ENCODE results near the gene MPC2. TPM values are rescaled to one million over a fixed set of nuclear protein-coding genes. Genes with fewer than 3 reads are reported as not detected.
"Not testable (repeated sequence)": the region's sequence is repeated elsewhere in the genome, so short reads cannot be mapped to it uniquely, and the experiment has no call there.

Gene MPC2
- total and polyA plus RNA-seq, 7 experiments from 2014 or later, result 28.0 to 86.9 (median 35.1) TPM

DNA sequence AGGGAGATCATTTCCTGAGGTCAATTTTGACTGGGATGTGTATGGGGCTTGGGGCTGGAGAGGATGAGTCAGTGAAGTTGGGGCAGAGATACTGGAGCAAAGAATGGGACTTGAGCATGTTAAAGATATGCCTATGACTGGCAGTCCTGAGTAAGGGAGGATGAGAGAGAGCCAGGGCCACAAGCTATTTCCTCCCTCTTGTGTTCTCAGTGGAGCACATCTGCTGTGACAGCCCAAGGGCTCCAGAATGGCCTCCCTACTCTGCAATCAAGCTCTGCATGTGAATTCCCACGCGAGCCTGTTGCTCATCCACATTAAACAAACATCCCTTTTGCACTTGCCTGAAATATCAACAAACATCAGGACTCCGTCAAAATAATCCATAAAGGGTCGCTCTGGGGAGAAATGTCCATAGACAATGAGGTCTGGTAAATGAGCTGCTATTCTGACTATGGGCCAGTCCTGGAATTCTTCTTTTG lies 32.2 kb downstream of the MPC2 start:
- H3K36me3 ChIP-seq (ENCODE audit: control insufficient read depth in 2 of 3, insufficient read depth in 3 of 3, low read length in 3 of 3), result no peaks in the 10 kb centered on the region
- Mint-ChIP-seq H3K27me3 (peaks cover 3 to 12% (median 7%) of the 10 kb centered on the region in 5 donors), H3K9me3 (peaks cover 0 to 16% (median 5%) of the 10 kb centered on the region in 11 donors), H3K36me3 (peaks cover 0 to 2% (median 0%) of the 10 kb centered on the region in 5 donors), H3K4me1 (no peaks in the 10 kb centered on the region), H3K4me3 (no peak overlapping the region), H3K27ac (no peak overlapping the region)
- no peak for DNase-seq
- ChIA-PET POLR2A (interaction anchor here (2.1 kb wide), 1 partner anchor 10 kb away, joined by 4 read pairs; the partner anchor contains the start of gene ADCY10), CTCF (no interaction called here)
- H3K4me1 ChIP-seq (ENCODE audit: control insufficient read depth in 2 of 2, insufficient read depth in 2 of 2, low read length in 2 of 2), result no peaks in the 10 kb centered on the region
- H3K4me3 ChIP-seq (ENCODE audit: low read length), result no peak overlapping the region
- ATAC-seq, result no peak
- H3K9me3 ChIP-seq (ENCODE audit: control insufficient read depth in 2 of 3, low read length in 3 of 3), result peaks cover 0 to 3% (median 0%) of the 10 kb centered on the region in 3 experiments
- no peak overlapping the region for H3K27ac ChIP-seq (ENCODE audit: low read depth, low read length)
- no peaks in the 10 kb centered on the region for H3K27me3 ChIP-seq (ENCODE audit: control insufficient read depth in 2 of 2, insufficient read depth in 2 of 2, low read length in 2 of 2)
- intact Hi-C loops (cut with micrococcal nuclease), result no loop called here

DNA sequence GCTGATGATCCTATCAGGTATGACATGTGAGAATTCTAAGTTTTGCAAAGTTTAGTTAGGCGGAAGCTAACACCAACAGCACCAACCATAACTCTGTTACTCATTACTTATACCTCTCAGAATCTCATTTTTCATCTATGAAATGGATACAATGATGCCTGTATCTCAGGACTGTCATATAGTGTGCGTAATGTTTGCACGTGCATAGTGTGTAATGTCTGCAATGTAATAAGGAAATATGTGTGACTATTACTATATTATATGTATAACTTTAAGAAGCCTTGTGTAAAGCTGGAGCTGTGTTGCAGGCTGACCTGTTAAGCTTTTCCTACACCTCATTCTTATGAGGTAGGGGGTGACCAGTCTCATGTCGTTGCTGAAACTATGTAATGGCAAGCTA lies 36.0 kb downstream of the MPC2 start:
- Mint-ChIP-seq H3K27ac (no peak overlapping the region), H3K4me3 (no peak overlapping the region), H3K36me3 (peaks cover 0 to 3% (median 0%) of the 10 kb centered on the region in 5 donors), H3K27me3 (peaks cover 0 to 7% (median 0%) of the 10 kb centered on the region in 5 donors), H3K9me3 (peaks cover 0 to 1% (median 0%) of the 10 kb centered on the region in 11 donors), H3K4me1 (no peaks in the 10 kb centered on the region)
- CTCF ChIA-PET, result no interaction called here
- intact Hi-C loops (cut with micrococcal nuclease), result no loop called here
- H3K36me3 ChIP-seq (ENCODE audit: control insufficient read depth in 2 of 3, insufficient read depth in 3 of 3, low read length in 3 of 3), result no peaks in the 10 kb centered on the region
- POLR2A ChIA-PET, result no interaction called here
- no peak overlapping the region for H3K4me3 ChIP-seq (ENCODE audit: low read length)
- H3K4me1 ChIP-seq (ENCODE audit: control insufficient read depth in 2 of 2, insufficient read depth in 2 of 2, low read length in 2 of 2), result no peaks in the 10 kb centered on the region
- H3K27me3 ChIP-seq (ENCODE audit: control insufficient read depth in 2 of 2, insufficient read depth in 2 of 2, low read length in 2 of 2), result no peaks in the 10 kb centered on the region
- no peak for DNase-seq
- H3K9me3 ChIP-seq (ENCODE audit: control insufficient read depth in 2 of 3, low read length in 3 of 3), result no peaks in the 10 kb centered on the region
- no peak overlapping the region for H3K27ac ChIP-seq (ENCODE audit: low read depth, low read length)
- no peak for ATAC-seq

DNA sequence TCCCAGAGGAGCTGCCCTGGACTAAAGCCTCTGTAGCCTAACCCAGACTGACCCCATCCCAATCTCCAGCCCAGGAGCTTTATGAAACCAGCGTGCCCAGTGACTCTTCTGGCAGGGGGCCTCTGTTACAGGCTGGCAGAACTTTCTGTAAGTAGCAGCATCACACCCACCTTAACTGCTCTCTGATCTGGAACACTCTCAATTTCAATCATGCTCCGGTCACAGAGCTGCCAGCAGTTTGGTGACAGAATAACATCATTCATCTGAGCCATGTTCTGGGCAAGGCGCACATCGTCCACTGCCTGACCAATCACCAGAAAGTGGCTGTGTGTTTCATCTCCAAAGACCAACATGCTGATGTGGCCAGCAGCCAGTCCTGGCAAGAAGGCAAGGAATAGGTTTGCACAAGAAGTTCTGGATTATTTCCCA lies 37.6 kb downstream of the MPC2 start:
- ATAC-seq, result no peak
- Histone ChIP-seq H3K4me3 (ENCODE audit: low read length) (no peak overlapping the region), H3K4me1 (ENCODE audit: control insufficient read depth in 2 of 2, insufficient read depth in 2 of 2, low read length in 2 of 2) (no peaks in the 10 kb centered on the region), H3K36me3 (ENCODE audit: control insufficient read depth in 2 of 3, insufficient read depth in 3 of 3, low read length in 3 of 3) (no peaks in the 10 kb centered on the region), H3K27me3 (ENCODE audit: control insufficient read depth in 2 of 2, insufficient read depth in 2 of 2, low read length in 2 of 2) (no peaks in the 10 kb centered on the region), H3K27ac (ENCODE audit: low read depth, low read length) (no peak overlapping the region), H3K9me3 (ENCODE audit: control insufficient read depth in 2 of 3, low read length in 3 of 3) (no peaks in the 10 kb centered on the region)
- Mint-ChIP-seq H3K27ac (no peak overlapping the region), H3K4me3 (no peak overlapping the region), H3K36me3 (peaks cover 0 to 3% (median 0%) of the 10 kb centered on the region in 5 donors), H3K27me3 (peaks cover 0 to under 1% (median 0%) of the 10 kb centered on the region in 5 donors), H3K9me3 (peaks cover 0 to 1% (median 0%) of the 10 kb centered on the region in 11 donors), H3K4me1 (no peaks in the 10 kb centered on the region)
- ChIA-PET POLR2A (interaction anchor here (0.6 kb wide), 1 partner anchor 122 kb away, joined by 3 read pairs; no protein-coding TSS in a partner anchor), CTCF (no interaction called here)
- intact Hi-C loops (cut with micrococcal nuclease), result no loop called here
- DNase-seq, result no peak

DNA sequence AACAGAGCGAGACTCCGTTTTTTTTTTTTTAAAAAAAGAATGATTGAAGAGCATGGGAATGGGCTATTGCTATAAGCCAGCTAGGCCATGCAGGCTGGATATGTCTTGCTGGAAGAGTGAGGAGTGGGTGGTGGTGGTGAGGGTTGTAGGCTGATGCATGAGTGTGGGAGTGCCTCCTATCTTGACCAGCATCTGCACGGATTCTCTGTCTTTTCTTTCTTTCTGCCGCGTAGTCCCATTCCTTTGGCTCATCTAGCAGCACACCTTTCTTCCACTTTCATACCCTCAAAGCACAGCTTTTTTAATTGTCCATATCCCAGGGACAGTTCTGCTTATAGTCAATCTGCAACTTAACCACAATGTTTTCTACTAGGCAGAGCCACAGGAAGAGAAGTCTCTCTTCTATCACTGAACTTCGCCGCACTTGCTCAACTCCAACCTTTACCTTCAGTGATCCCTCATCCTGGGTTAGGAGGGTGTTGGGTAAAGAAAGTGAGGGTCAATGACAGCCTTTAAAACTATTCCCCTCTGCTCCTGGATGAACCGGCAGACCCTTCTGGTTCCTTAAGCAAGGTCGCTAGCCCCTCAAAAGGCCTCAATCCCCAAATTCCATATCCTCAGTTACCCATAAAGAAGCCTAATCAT lies 38.2 kb downstream of the MPC2 start:
- H3K9me3 Mint-ChIP-seq, result peaks cover 0 to 1% (median 0%) of the 10 kb centered on the region in 11 donors
- peak overlapping the region in 1 of 9 donors; percentile 75 for H3K27ac Mint-ChIP-seq
- H3K36me3 Mint-ChIP-seq, result peaks cover 0 to 3% (median 0%) of the 10 kb centered on the region in 5 donors
- no peak for DNase-seq
- peaks cover 0 to 4% (median 0%) of the 10 kb centered on the region in 5 donors for H3K27me3 Mint-ChIP-seq
- H3K4me1 ChIP-seq (ENCODE audit: control insufficient read depth in 2 of 2, insufficient read depth in 2 of 2, low read length in 2 of 2), result no peaks in the 10 kb centered on the region
- H3K9me3 ChIP-seq (ENCODE audit: control insufficient read depth in 2 of 3, low read length in 3 of 3), result no peaks in the 10 kb centered on the region
- no peak for ATAC-seq
- no peak overlapping the region for H3K4me3 Mint-ChIP-seq
- no peak overlapping the region for H3K4me3 ChIP-seq (ENCODE audit: low read length)
- H3K27me3 ChIP-seq (ENCODE audit: control insufficient read depth in 2 of 2, insufficient read depth in 2 of 2, low read length in 2 of 2), result no peaks in the 10 kb centered on the region
- intact Hi-C loops (cut with micrococcal nuclease), result no loop called here
- ChIA-PET POLR2A (interaction anchor here (0.6 kb wide), 1 partner anchor 123 kb away, joined by 3 read pairs; no protein-coding TSS in a partner anchor), CTCF (interaction anchor here (0.7 kb wide), 1 partner anchor 189 kb away, joined by 4 read pairs; no protein-coding TSS in a partner anchor)
- H3K4me1 Mint-ChIP-seq, result no peaks in the 10 kb centered on the region
- H3K36me3 ChIP-seq (ENCODE audit: control insufficient read depth in 2 of 3, insufficient read depth in 3 of 3, low read length in 3 of 3), result no peaks in the 10 kb centered on the region
- H3K27ac ChIP-seq (ENCODE audit: low read depth, low read length), result no peak overlapping the region

DNA sequence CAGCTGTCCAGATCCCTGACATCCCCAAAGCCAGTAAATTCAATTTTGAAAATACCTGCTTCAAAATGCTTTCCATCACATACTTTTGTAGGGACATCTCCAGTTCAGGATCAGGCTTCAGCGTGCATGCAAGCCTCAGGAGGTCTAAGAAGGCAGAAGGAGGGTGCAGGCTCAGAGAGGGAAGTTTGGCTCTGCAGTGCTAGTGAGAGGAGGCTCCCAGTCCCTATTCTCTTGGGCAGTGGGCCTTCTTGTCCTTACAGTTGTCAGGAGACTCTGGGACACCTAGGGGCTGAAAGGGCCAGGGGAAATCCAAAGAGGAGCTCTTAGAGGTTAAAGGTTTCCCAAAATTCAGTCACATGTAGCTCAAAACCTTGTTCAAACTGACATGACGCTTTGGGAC lies 43.1 kb downstream of the MPC2 start:
- Histone ChIP-seq H3K9me3 (ENCODE audit: control insufficient read depth in 2 of 3, low read length in 3 of 3) (no peaks in the 10 kb centered on the region), H3K4me3 (ENCODE audit: low read length) (no peak overlapping the region), H3K27me3 (ENCODE audit: control insufficient read depth in 2 of 2, insufficient read depth in 2 of 2, low read length in 2 of 2) (no peaks in the 10 kb centered on the region), H3K36me3 (ENCODE audit: control insufficient read depth in 2 of 3, insufficient read depth in 3 of 3, low read length in 3 of 3) (no peaks in the 10 kb centered on the region), H3K27ac (ENCODE audit: low read depth, low read length) (no peak overlapping the region), H3K4me1 (ENCODE audit: control insufficient read depth in 2 of 2, insufficient read depth in 2 of 2, low read length in 2 of 2) (no peaks in the 10 kb centered on the region)
- Mint-ChIP-seq H3K27ac (no peak overlapping the region), H3K4me1 (no peaks in the 10 kb centered on the region), H3K9me3 (peaks cover 0 to 1% (median 0%) of the 10 kb centered on the region in 11 donors), H3K36me3 (peaks cover 0 to 3% (median 0%) of the 10 kb centered on the region in 5 donors), H3K27me3 (peaks cover 0 to 12% (median 0%) of the 10 kb centered on the region in 5 donors), H3K4me3 (no peak overlapping the region)
- ATAC-seq (no peak), DNase-seq (no peak)
- CTCF ChIA-PET, result no interaction called here
- intact Hi-C loops (cut with micrococcal nuclease), result no loop called here
- POLR2A ChIA-PET, result interaction anchor here (0.6 kb wide), 2 partner anchors 74 to 739 kb away, joined by 4 read pairs; no protein-coding TSS in a partner anchor

DNA sequence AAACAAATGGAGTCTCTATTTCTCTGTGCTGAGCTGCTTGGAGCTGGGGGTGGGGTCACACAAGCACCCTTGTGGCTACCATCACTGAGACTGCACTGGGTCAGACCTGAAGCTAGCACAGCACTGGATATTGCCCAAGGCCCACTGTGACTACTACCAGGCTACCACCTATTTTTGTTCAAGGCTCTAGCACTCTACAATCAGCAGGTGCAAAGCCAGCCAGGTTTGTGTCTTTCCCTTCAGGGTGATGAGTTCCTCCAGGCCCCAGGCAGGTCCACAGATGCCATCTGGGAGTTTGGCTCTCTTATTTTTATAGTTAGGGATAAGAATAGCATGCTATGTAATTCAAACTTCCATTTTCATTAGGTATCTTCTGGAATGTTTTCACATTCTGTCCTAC lies 46.5 kb downstream of the MPC2 start:
- Histone ChIP-seq H3K27me3 (ENCODE audit: control insufficient read depth in 2 of 2, insufficient read depth in 2 of 2, low read length in 2 of 2) (no peaks in the 10 kb centered on the region), H3K4me3 (ENCODE audit: low read length) (no peak overlapping the region), H3K27ac (ENCODE audit: low read depth, low read length) (no peak overlapping the region), H3K4me1 (ENCODE audit: control insufficient read depth in 2 of 2, insufficient read depth in 2 of 2, low read length in 2 of 2) (no peaks in the 10 kb centered on the region), H3K36me3 (ENCODE audit: control insufficient read depth in 2 of 3, insufficient read depth in 3 of 3, low read length in 3 of 3) (no peaks in the 10 kb centered on the region), H3K9me3 (ENCODE audit: control insufficient read depth in 2 of 3, low read length in 3 of 3) (no peaks in the 10 kb centered on the region)
- CTCF ChIA-PET, result no interaction called here
- Mint-ChIP-seq H3K9me3 (peaks cover 0 to 13% (median 2%) of the 10 kb centered on the region in 11 donors), H3K36me3 (no peaks in the 10 kb centered on the region), H3K27me3 (peaks cover 0 to 14% (median 0%) of the 10 kb centered on the region in 5 donors), H3K4me1 (no peaks in the 10 kb centered on the region), H3K27ac (no peak overlapping the region), H3K4me3 (no peak overlapping the region)
- intact Hi-C loops (cut with micrococcal nuclease), result no loop called here
- DNase-seq, result no peak
- POLR2A ChIA-PET, result no interaction called here
- ATAC-seq, result no peak

DNA sequence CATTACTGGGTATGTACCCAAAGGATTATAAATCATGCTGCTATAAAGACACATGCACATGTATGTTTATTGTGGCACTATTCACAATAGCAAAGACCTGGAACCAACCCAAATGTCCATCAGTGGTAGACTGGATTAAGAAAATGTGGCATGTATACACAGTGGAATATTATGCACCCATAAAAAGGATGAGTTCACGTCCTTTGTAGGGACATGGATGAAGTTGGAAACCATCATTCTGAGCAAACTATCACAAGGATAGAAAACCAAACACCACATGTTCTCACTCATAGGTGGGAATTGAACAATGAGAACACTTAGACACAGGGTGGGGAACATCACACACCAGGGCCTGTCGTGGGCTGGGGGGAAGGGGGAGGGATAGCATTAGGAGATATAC lies 49.7 kb downstream of the MPC2 start:
- intact Hi-C loops (cut with micrococcal nuclease); H3K4me3 Mint-ChIP-seq; H3K9me3 ChIP-seq (ENCODE audit: control insufficient read depth in 2 of 3, low read length in 3 of 3); H3K27me3 ChIP-seq (ENCODE audit: control insufficient read depth in 2 of 2, insufficient read depth in 2 of 2, low read length in 2 of 2); CTCF ChIA-PET; ATAC-seq; POLR2A ChIA-PET; DNase-seq; H3K27ac ChIP-seq (ENCODE audit: low read depth, low read length); H3K27me3 Mint-ChIP-seq; H3K36me3 ChIP-seq (ENCODE audit: control insufficient read depth in 2 of 3, insufficient read depth in 3 of 3, low read length in 3 of 3); H3K4me3 ChIP-seq (ENCODE audit: low read length); H3K27ac Mint-ChIP-seq; H3K4me1 ChIP-seq (ENCODE audit: control insufficient read depth in 2 of 2, insufficient read depth in 2 of 2, low read length in 2 of 2); H3K4me1 Mint-ChIP-seq; H3K36me3 Mint-ChIP-seq: not testable (repeated sequence)
- peaks cover 0 to 16% (median 2%) of the 10 kb centered on the region in 11 donors for H3K9me3 Mint-ChIP-seq
